GM12878 (cell line): ENCODE results near the gene MPP2. TPM values are rescaled to one million over a fixed set of nuclear protein-coding genes. Genes with fewer than 3 reads are reported as not detected.

Source experiments
- ATAC-seq: fragments of 200-7000 bp; cut with Tn5 transposase; 3 replicates; pipeline ENCODE4 v1.9.1; 2020; ENCODE audit warnings: mild to moderate bottlenecking, moderate library complexity
- BruUV-seq: library from RNA; stranded (reverse); fragments of 400-500 nt; replicated peaks from 2 replicates; lab custom pipeline; 2021; lab: Mats Ljungman, UMichigan
- CTCF ChIA-PET: fragments of 300-600 bp; sonication (Branson Sonifier 250); formaldehyde crosslinking; extraction: SDS; loops from one replicate; lab custom pipeline; 2021; ENCODE audit warnings: inconsistent platforms; lab: Yijun Ruan, JAX
- POLR2A ChIA-PET: fragments of 350-600 bp; formaldehyde crosslinking; extraction: SDS; loops from one replicate; lab custom pipeline; 2021; ENCODE audit warnings: inconsistent platforms; lab: Charles Lee
- RAD21 ChIA-PET: fragments of 300-600 bp; sonication (Branson Sonifier 250); formaldehyde crosslinking; loops from one replicate; lab custom pipeline; 2023; ENCODE audit warnings: antibody characterized with exemption; ENCODE audit not compliant: unreplicated experiment; lab: Charles Lee
- SMC1A ChIA-PET: fragments of 300-600 bp; sonication (Branson Sonifier 250); formaldehyde crosslinking; loops from one replicate; lab custom pipeline; 2023; ENCODE audit not compliant: unreplicated experiment, uncharacterized antibody; lab: Charles Lee
- DNase-seq: peaks from one replicate; pipeline ENCODE4 v3.0.0-alpha.2; 2011; ENCODE audit warnings: low read depth, low spot score
- FAIRE-seq: peaks from 3 replicates; lab custom pipeline; 2011; peaks lifted over from hg19 to GRCh38; lab: Jason Lieb, UNC
- H2AFZ ChIP-seq: 2 replicates; pipeline ENCODE4 v1.6.0; 2011; ENCODE audit warnings: low read depth, low read length, control low read depth; ENCODE audit not compliant: control insufficient read depth
- H3K27ac ChIP-seq: 2 replicates; pipeline ENCODE4 v1.5.1; 2011; ENCODE audit warnings: control low read depth; ENCODE audit not compliant: control insufficient read depth, insufficient read depth
- H3K27me3 ChIP-seq, 2 experiments: replicated peaks in 1 of 2; 2 replicates each; pipeline versions ENCODE4 v1.6.0 to v1.6.1; 2011; ENCODE audit warnings: low read length in 1 of 2; ENCODE audit not compliant: control insufficient read depth in 2 of 2, insufficient read depth in 2 of 2
- H3K36me3 ChIP-seq, 2 experiments: 2 replicates each; pipeline ENCODE4 v1.5.1; 2011; ENCODE audit warnings: low read length in 1 of 2; ENCODE audit not compliant: control insufficient read depth in 2 of 2, insufficient read depth in 2 of 2
- H3K4me1 ChIP-seq: 2 replicates; pipeline ENCODE4 v1.6.1; 2011; ENCODE audit warnings: mild to moderate bottlenecking, low read length, moderate library complexity, mixed read lengths; ENCODE audit not compliant: control insufficient read depth, insufficient read depth
- H3K4me2 ChIP-seq: 2 replicates; pipeline ENCODE4 v1.6.0; 2011; ENCODE audit warnings: control low read depth; ENCODE audit not compliant: control insufficient read depth, insufficient read depth
- H3K4me3 ChIP-seq: fragments of 200-600 bp; sonication (generic); 2 replicates; pipeline ENCODE4 v1.5.1; 2016
- H3K79me2 ChIP-seq: 2 replicates; pipeline ENCODE4 v1.6.0; 2011; ENCODE audit warnings: low read length; ENCODE audit not compliant: control insufficient read depth, insufficient read depth
- H3K9ac ChIP-seq: 2 replicates; pipeline ENCODE4 v1.8.0; 2011; ENCODE audit warnings: low read length, control low read depth, mixed read lengths; ENCODE audit not compliant: control insufficient read depth, insufficient read depth
- H3K9me3 ChIP-seq: replicated peaks from 3 replicates; pipeline ENCODE4 v1.5.1; 2011; ENCODE audit warnings: mild to moderate bottlenecking, low read length; ENCODE audit not compliant: control insufficient read depth, insufficient read depth
- H4K20me1 ChIP-seq: 2 replicates; pipeline ENCODE4 v1.6.0; 2011; ENCODE audit not compliant: control insufficient read depth, insufficient read depth
- CREM ChIP-seq: IDR thresholded peaks from 2 replicates; pipeline ENCODE4 v1.6.1; 2014; ENCODE audit warnings: antibody characterized with exemption, low read depth
- DPF2 ChIP-seq: fragments of 450-650 bp; IDR thresholded peaks from 2 replicates; pipeline ENCODE4 v1.6.1; 2017; ENCODE audit warnings: mild to moderate bottlenecking
- GABPA ChIP-seq: IDR thresholded peaks from 2 replicates; pipeline ENCODE4 v1.6.1; 2014; ENCODE audit warnings: antibody characterized with exemption, low read depth, mild to moderate bottlenecking, inconsistent platforms
- IRF4 ChIP-seq: IDR thresholded peaks from 2 replicates; pipeline ENCODE4 v1.6.1; 2011; ENCODE audit warnings: low read depth, low read length
- JUNB ChIP-seq: IDR thresholded peaks from 2 replicates; pipeline ENCODE4 v1.6.1; 2016; ENCODE audit warnings: antibody characterized with exemption, mild to moderate bottlenecking
- MYB ChIP-seq: fragments of 150-350 bp; IDR thresholded peaks from 2 replicates; pipeline ENCODE4 v1.6.1; 2014; ENCODE audit warnings: mild to moderate bottlenecking, low read depth, low read length, borderline replicate concordance
- NR2F1 ChIP-seq: fragments of 450-650 bp; conservative IDR thresholded peaks from 2 replicates; pipeline ENCODE4 v1.6.1; 2017; ENCODE audit warnings: mild to moderate bottlenecking
- NRF1 ChIP-seq: conservative IDR thresholded peaks from 2 replicates; pipeline ENCODE4 v1.6.1; 2011; ENCODE audit warnings: mild to moderate bottlenecking, low read depth, low read length, improper control_type of control experiment
- PBX3 ChIP-seq: IDR thresholded peaks from 2 replicates; pipeline ENCODE4 v1.6.1; 2011; ENCODE audit warnings: mild to moderate bottlenecking, low read depth, low read length, moderate library complexity; ENCODE audit not compliant: insufficient replicate concordance
- RBBP5 ChIP-seq: fragments of 200-600 bp; sonication (generic); conservative IDR thresholded peaks from 2 replicates; pipeline ENCODE4 v1.6.1; 2016
- SMAD1 ChIP-seq: fragments of 450-650 bp; IDR thresholded peaks from 2 replicates; pipeline ENCODE4 v1.6.1; 2018; ENCODE audit warnings: mild to moderate bottlenecking, low read depth; ENCODE audit not compliant: partially characterized antibody
- SP1 ChIP-seq: IDR thresholded peaks from one replicate; pipeline ENCODE4 v1.6.1; 2011; ENCODE audit warnings: low read depth, low read length
- TCF7 ChIP-seq: IDR thresholded peaks from 2 replicates; pipeline ENCODE4 v1.6.1; 2014; ENCODE audit warnings: antibody characterized with exemption, borderline replicate concordance
- WGBS: methylation state at CpG from one replicate; pipeline ENCODE4 v1.1.6; 2016; ENCODE audit warnings: low lambda C conversion rate; ENCODE audit not compliant: insufficient replicate concordance, insufficient coverage; ENCODE audit errors: missing lambda C conversion rate; 5-methylcytosine and 5-hydroxymethylcytosine counted together
- in situ Hi-C: fragments of 300-500 bp; cut with MboI; formaldehyde crosslinking; loops from 9 replicates; pipeline ENCODE4 v1.14.3; 2018; ENCODE audit warnings: mixed read lengths
- intact Hi-C: fragments of 100-400 bp; cut with micrococcal nuclease; formaldehyde crosslinking; loops from one replicate; pipeline ENCODE4 v1.14.2; 2022; ENCODE audit not compliant: unreplicated experiment
- polyA plus RNA-seq, 11 experiments: library from polyadenylated mRNA; depleted of rRNA in 4 of 11; unstranded in 6 of 11; stranded (reverse) in 5 of 11; fragments of >200 nt; fragmentation: Nextera tagmentation in 4 of 11; fragmentation: Illumina TruSeq in 1 of 11; extraction: Ambion mirVana in 4 of 11; extraction: Trizol in 1 of 11; gene quantifications; 1 replicate in 1 of 11; 2 replicates in 10 of 11; pipeline versions ENCODE4 v1.2.1 to v1.2.3, GENCODE V29; 2011 to 2016; ENCODE audit warnings: inconsistent platforms in 2 of 11, missing spikeins in 2 of 11, low read depth in 1 of 11
- total RNA-seq, 4 experiments: library from RNA; depleted of rRNA in 3 of 4; stranded (reverse); fragments of >200 nt in 3 of 4; fragmentation: Illumina TruSeq in 1 of 4; extraction: Trizol in 1 of 4; gene quantifications; 2 replicates each; pipeline versions ENCODE4 v1.2.1 to v1.2.3, GENCODE V29; 2013 to 2021

The MPP2 gene
- total and polyA plus RNA-seq, 10 of the 15 experiments (the other 5 are each of a cell fraction or from before 2014, with no cell fraction given): 0.02 to 0.23 (median 0.15) TPM; not detected in 2

GRCh38 chr17:43853546-43853945, 53.8 kb downstream of the MPP2 start (continued):
- TF ChIP-seq GABPA (no peak), IRF4 (no peak), SP1 (no peak), RBBP5 (no peak), SMAD1 (no peak), MYB (no peak)

GRCh38 chr17:43852571-43852970, 54.8 kb downstream of the MPP2 start:
- POLR2A ChIA-PET: no interaction called here
- no TSS peak for BruUV-seq
- H3K4me1 ChIP-seq: no peaks in the 10 kb centered on the region
- RAD21 ChIA-PET: no interaction called here
- no peak for TF ChIP-seq NRF1
- no peak for TF ChIP-seq NR2F1
- TF ChIP-seq JUNB: no peak
- TF ChIP-seq DPF2: no peak
- TF ChIP-seq TCF7: no peak
- no peak for TF ChIP-seq SP1
- no peak for TF ChIP-seq PBX3
- TF ChIP-seq CREM: no peak
- DNase-seq: no peak
- in situ Hi-C loops: no loop called here
- SMC1A ChIA-PET: no interaction called here
- CTCF ChIA-PET: interaction anchor here (0.6 to 2.1 kb wide), 3 partner anchors 12 to 243 kb away, joined by 3 to 8 read pairs (median 4); no protein-coding TSS in a partner anchor
- H4K20me1 ChIP-seq: no peaks in the 10 kb centered on the region
- no peaks in the 10 kb centered on the region for H3K79me2 ChIP-seq
- intact Hi-C loops: no loop called here
- no peaks in the 10 kb centered on the region for H3K9me3 ChIP-seq
- no peak overlapping the region for H3K27ac ChIP-seq
- ATAC-seq: no peak
- H3K4me2 ChIP-seq: no peak overlapping the region
- no peak overlapping the region for H3K4me3 ChIP-seq
- no peak for FAIRE-seq
- no peak overlapping the region for H2AFZ ChIP-seq
- WGBS: 56% methylated on average over 8 of the region's 8 CpGs
- H3K27me3 ChIP-seq: no peaks in the 10 kb centered on the region; a peak in 3 of 4 replicates
- no peaks in the 10 kb centered on the region for H3K36me3 ChIP-seq
- no peak overlapping the region for H3K9ac ChIP-seq
